ENCODE results near the gene SMIM28. TPM values are rescaled to one million over a fixed set of nuclear protein-coding genes. Genes with fewer than 3 reads are reported as not detected.

SMIM28 gene
- total RNA-seq, 1 donor from 2014 or later: not detected

DNA sequence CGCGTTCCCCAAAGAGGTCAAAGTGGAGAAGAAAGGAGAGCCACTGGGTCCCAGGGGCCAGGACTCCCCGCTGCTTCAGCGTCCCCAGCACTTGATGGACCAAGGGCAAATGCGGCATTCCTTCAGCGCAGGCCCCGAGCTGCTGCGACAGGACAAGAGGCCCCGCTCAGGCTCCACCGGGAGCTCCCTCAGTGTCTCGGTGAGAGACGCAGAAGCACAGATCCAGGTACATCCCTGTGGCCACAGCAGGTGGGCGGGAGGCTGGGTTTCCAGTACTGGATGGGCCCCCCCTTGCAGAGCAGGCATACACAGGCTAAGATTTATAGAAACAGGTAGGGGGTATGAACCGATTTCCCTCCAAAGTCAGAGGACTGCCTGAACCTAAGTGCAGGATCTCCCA is 42.7 kb upstream of the SMIM28 start:
- Histone ChIP-seq H3K27me3 (no peaks in the 10 kb centered on the region), H3K36me3 (no peaks in the 10 kb centered on the region), H3K9me3 (no peaks in the 10 kb centered on the region), H3K4me3 (no peak overlapping the region), H3K27ac (no peak overlapping the region), H3K4me1 (no peaks in the 10 kb centered on the region)
- intact Hi-C loops (cut with DNase I): no loop called here
- TF ChIP-seq, protein P1, sequence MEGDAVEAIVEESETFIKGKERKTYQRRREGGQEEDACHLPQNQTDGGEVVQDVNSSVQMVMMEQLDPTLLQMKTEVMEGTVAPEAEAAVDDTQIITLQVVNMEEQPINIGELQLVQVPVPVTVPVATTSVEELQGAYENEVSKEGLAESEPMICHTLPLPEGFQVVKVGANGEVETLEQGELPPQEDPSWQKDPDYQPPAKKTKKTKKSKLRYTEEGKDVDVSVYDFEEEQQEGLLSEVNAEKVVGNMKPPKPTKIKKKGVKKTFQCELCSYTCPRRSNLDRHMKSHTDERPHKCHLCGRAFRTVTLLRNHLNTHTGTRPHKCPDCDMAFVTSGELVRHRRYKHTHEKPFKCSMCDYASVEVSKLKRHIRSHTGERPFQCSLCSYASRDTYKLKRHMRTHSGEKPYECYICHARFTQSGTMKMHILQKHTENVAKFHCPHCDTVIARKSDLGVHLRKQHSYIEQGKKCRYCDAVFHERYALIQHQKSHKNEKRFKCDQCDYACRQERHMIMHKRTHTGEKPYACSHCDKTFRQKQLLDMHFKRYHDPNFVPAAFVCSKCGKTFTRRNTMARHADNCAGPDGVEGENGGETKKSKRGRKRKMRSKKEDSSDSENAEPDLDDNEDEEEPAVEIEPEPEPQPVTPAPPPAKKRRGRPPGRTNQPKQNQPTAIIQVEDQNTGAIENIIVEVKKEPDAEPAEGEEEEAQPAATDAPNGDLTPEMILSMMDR (IDR thresholded peaks at IDR 0.05): no peak
- no peak for DNase-seq (ENCODE audit: low spot score in 2 of 2)

DNA sequence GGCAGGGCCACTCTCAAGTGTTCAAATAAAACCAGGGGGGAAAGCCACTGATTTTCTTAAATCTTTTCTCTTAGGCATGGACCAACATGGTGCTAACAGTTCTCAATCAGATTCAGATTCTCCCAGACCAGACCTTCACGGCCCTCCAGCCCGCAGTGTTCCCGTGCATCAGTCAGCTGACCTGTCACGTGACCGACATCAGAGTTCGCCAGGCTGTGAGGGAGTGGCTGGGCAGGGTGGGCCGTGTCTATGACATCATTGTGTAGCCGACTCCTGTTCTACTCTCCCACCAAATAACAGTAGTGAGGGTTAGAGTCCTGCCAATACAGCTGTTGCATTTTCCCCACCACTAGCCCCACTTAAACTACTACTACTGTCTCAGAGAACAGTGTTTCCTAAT is 41.5 kb upstream of the SMIM28 start:
- TF ChIP-seq, protein P1 (IDR thresholded peaks at IDR 0.05): no peak
- Histone ChIP-seq H3K9me3 (no peaks in the 10 kb centered on the region), H3K4me3 (no peak overlapping the region), H3K4me1 (no peaks in the 10 kb centered on the region), H3K36me3 (no peaks in the 10 kb centered on the region), H3K27ac (no peak overlapping the region), H3K27me3 (no peaks in the 10 kb centered on the region)
- intact Hi-C loops (cut with DNase I): no loop called here
- DNase-seq (ENCODE audit: low spot score in 2 of 2): no peak

DNA sequence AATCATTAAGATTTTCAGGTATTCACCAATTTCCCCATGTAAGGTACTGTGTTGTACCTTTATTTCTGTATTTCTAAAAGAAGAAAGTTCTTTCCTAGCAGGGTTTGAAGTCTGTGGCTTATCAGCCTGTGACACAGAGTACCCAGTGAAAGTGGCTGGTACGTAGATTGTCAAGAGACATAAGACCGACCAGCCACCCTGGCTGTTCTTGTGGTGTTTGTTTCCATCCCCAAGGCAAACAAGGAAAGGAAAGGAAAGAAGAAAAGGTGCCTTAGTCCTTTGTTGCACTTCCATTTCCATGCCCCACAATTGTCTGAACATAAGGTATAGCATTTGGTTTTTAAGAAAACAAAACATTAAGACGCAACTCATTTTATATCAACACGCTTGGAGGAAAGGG is 40.6 kb upstream of the SMIM28 start:
- TF ChIP-seq, protein P1 (IDR thresholded peaks at IDR 0.05): no peak
- H3K36me3 ChIP-seq: no peaks in the 10 kb centered on the region
- intact Hi-C loops (cut with DNase I): no loop called here
- no peaks in the 10 kb centered on the region for H3K27me3 ChIP-seq
- no peaks in the 10 kb centered on the region for H3K9me3 ChIP-seq
- H3K4me1 ChIP-seq: no peaks in the 10 kb centered on the region
- no peak overlapping the region for H3K4me3 ChIP-seq
- no peak overlapping the region for H3K27ac ChIP-seq
- no peak for DNase-seq (ENCODE audit: low spot score in 2 of 2)

DNA sequence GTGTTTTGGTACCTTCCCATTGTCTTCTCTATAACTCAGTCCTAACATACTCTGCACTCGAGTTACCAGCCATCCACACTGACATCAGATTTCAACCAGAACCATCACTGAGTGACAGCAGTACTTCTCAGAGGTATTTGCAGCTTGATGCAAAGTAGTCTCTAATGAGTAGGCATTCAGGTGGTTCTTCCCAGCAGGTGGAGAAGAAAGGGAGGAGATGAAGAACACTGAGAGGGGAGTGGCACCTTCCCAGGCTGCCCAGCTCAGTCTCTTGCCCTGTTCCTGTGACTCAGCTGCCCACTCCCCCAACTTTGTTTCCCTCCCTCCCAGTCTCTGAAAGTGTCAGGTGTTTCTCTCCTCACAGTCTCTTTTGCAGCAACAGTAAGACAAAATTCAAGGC is 38.7 kb upstream of the SMIM28 start:
- TF ChIP-seq, protein P1 (IDR thresholded peaks at IDR 0.05): no peak
- no peak for DNase-seq (ENCODE audit: low spot score in 2 of 2)
- H3K36me3 ChIP-seq: no peaks in the 10 kb centered on the region
- no peaks in the 10 kb centered on the region for H3K27me3 ChIP-seq
- no peaks in the 10 kb centered on the region for H3K4me1 ChIP-seq
- no peak overlapping the region for H3K4me3 ChIP-seq
- H3K9me3 ChIP-seq: no peaks in the 10 kb centered on the region
- no peak overlapping the region for H3K27ac ChIP-seq
- intact Hi-C loops (cut with DNase I): no loop called here

DNA sequence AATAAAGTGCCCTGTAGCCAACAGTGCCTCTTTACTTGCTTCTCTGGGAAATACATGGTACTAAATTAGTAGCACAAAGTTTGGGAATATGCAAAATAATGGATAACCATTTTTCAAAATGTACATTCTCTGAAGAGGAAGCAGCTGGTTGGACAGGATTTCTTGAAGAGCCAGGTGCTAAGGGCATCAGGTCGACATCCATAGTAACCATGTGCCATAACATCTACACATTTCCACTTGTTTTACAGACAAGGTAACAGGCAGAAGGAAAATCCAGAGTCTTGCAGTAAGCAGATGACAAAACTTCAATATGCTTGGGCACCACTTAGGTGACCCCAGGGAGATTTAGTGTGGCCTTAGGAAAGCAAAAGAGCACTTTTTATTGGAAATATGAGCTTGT is 36.5 kb upstream of the SMIM28 start:
- Histone ChIP-seq H3K4me3 (no peak overlapping the region), H3K27ac (no peak overlapping the region), H3K9me3 (no peaks in the 10 kb centered on the region), H3K27me3 (no peaks in the 10 kb centered on the region), H3K4me1 (no peaks in the 10 kb centered on the region), H3K36me3 (no peaks in the 10 kb centered on the region)
- intact Hi-C loops (cut with DNase I): no loop called here
- no peak for DNase-seq (ENCODE audit: low spot score in 2 of 2)
- TF ChIP-seq, protein P1 (IDR thresholded peaks at IDR 0.05): no peak

DNA sequence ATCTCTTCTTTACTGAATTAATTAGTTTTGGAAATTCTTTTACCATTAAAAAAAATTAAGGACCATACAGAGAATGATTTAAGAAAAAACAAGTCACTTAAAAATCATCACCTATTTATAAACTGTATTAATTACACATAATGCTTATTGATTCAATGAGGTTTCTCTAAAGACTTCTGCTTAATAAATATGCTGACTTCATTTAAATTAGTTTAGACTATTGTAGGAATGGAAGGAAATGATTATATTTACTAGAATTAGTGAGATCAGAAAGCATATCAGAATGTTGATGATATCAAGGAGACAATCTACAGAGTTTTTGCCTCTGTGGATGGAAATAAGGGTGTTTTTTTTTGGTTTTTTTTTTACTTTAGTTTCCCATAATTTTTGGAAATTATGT is 34.6 kb upstream of the SMIM28 start:
- Histone ChIP-seq H3K36me3 (no peaks in the 10 kb centered on the region), H3K27me3 (no peaks in the 10 kb centered on the region), H3K4me1 (no peaks in the 10 kb centered on the region), H3K27ac (no peak overlapping the region), H3K4me3 (no peak overlapping the region), H3K9me3 (no peaks in the 10 kb centered on the region)
- TF ChIP-seq, protein P1 (IDR thresholded peaks at IDR 0.05): no peak
- intact Hi-C loops (cut with DNase I): no loop called here
- no peak for DNase-seq (ENCODE audit: low spot score in 2 of 2)

All from ascending aorta (tissue), 2 donors.